ENCODE results near the gene FOLR2.

- no peak for TF ChIP-seq CTCF (IDR thresholded peaks at IDR 0.05 in 8 of 11, conservative IDR thresholded peaks at IDR 0.05 in 3 of 11)
- no peak for TF ChIP-seq POLR2A (IDR thresholded peaks at IDR 0.05)
Observed at GRCh38 chr11:72217841-72218240, 1.2 kb downstream of the FOLR2 start.
